HepG2 (cell line): Measurements from ENCODE around the gene EPG5. TPM values are rescaled to one million over a fixed set of nuclear protein-coding genes. Genes with fewer than 3 reads are reported as not detected.

Experiments used
- ATAC-seq: fragments of 200-7000 bp; cut with Tn5 transposase; 3 replicates; pipeline ENCODE4 v1.9.1; 2020; ENCODE audit warnings: mild to moderate bottlenecking, moderate library complexity
- BruUV-seq: library from RNA; stranded (reverse); fragments of 400-500 nt; replicated peaks from 2 replicates; lab custom pipeline; 2021; lab: Mats Ljungman, UMichigan
- CTCF ChIA-PET: fragments of 300-600 bp; formaldehyde crosslinking; extraction: SDS; loops from one replicate; lab custom pipeline; 2021; ENCODE audit warnings: low total read pairs, inconsistent platforms, low intra/inter-chr PET ratio; lab: Yijun Ruan, JAX
- POLR2A ChIA-PET: fragments of 350-600 bp; sonication (Branson Sonifier 250); formaldehyde crosslinking; loops from one replicate; lab custom pipeline; 2020; ENCODE audit warnings: antibody characterized with exemption, inconsistent platforms; lab: Yijun Ruan, JAX
- DNase-seq: peaks from one replicate; pipeline ENCODE4 v3.0.0-alpha.2; 2015; ENCODE audit warnings: low spot score
- FAIRE-seq: peaks from 3 replicates; lab custom pipeline; 2011; peaks lifted over from hg19 to GRCh38; lab: Jason Lieb, UNC
- H2AFZ ChIP-seq: one replicate; pipeline ENCODE4 v1.6.1; 2011; ENCODE audit warnings: low read length, inconsistent platforms
- H3K27ac ChIP-seq: fragments of 300-600 bp; 3 replicates; pipeline ENCODE4 v1.8.0; 2011; ENCODE audit warnings: mixed run types, mild to moderate bottlenecking, mixed read lengths, low read length, inconsistent platforms; ENCODE audit not compliant: insufficient read depth; ENCODE audit errors: extremely low read length
- H3K27me3 ChIP-seq, 2 experiments: fragments of 200-600 bp in 1 of 2; 2 replicates in 1 of 2; 3 replicates in 1 of 2; pipeline versions ENCODE4 v1.6.0 to v1.8.0; 2011; ENCODE audit warnings: low read length in 2 of 2, mild to moderate bottlenecking in 2 of 2, moderate library complexity in 2 of 2, inconsistent platforms in 1 of 2; ENCODE audit not compliant: insufficient read depth in 2 of 2, control insufficient read depth in 1 of 2
- H3K36me3 ChIP-seq, 2 experiments: fragments of 200-600 bp in 1 of 2; replicated peaks in 1 of 2; 2 replicates in 1 of 2; 3 replicates in 1 of 2; pipeline versions ENCODE4 v1.5.1 to v1.8.0; 2011; ENCODE audit warnings: low read length in 2 of 2, inconsistent platforms in 1 of 2; ENCODE audit not compliant: insufficient read depth in 2 of 2, control insufficient read depth in 1 of 2
- H3K4me1 ChIP-seq: 2 replicates; pipeline ENCODE4 v1.5.1; 2012; ENCODE audit warnings: low read length, inconsistent platforms; ENCODE audit not compliant: insufficient read depth
- H3K4me2 ChIP-seq: 2 replicates; pipeline ENCODE4 v1.6.0; 2011; ENCODE audit warnings: low read depth, low read length, inconsistent platforms
- H3K4me3 ChIP-seq, 3 experiments: fragments of 200-600 bp in 1 of 3; sonication (generic), shearing (Covaris generic) in 1 of 3; replicated peaks in 1 of 3; 2 replicates each; pipeline ENCODE4 v1.5.1; 2011 to 2016; ENCODE audit warnings: low read length in 3 of 3, inconsistent platforms in 2 of 3, low read depth in 2 of 3, mild to moderate bottlenecking in 2 of 3, control low read depth in 1 of 3, mixed read lengths in 1 of 3; ENCODE audit not compliant: insufficient read depth in 1 of 3
- H3K79me2 ChIP-seq: one replicate; pipeline ENCODE4 v1.6.1; 2011; ENCODE audit warnings: low read length, inconsistent platforms; ENCODE audit not compliant: insufficient read depth
- H3K9ac ChIP-seq: 2 replicates; pipeline ENCODE4 v1.6.0; 2011; ENCODE audit warnings: mild to moderate bottlenecking, low read depth, low read length, inconsistent platforms; ENCODE audit not compliant: insufficient read depth
- H3K9me3 ChIP-seq: 2 replicates; pipeline ENCODE4 v1.5.1; 2012; ENCODE audit warnings: mild to moderate bottlenecking, low read length
- H4K20me1 ChIP-seq: 2 replicates; pipeline ENCODE4 v1.6.0; 2011; ENCODE audit warnings: inconsistent platforms, mild to moderate bottlenecking, low read length, moderate library complexity; ENCODE audit not compliant: insufficient read depth
- ATF7 ChIP-seq, 2 experiments: fragments of 450-650 bp in 1 of 2; sonication (generic) in 1 of 2; formaldehyde crosslinking in 1 of 2; IDR thresholded peaks; 2 replicates each; pipeline versions ENCODE4 v1.4.0 to v1.6.1; 2016 to 2020; ENCODE audit warnings: antibody characterized with exemption in 1 of 2, mild to moderate bottlenecking in 1 of 2, missing genetic modification reagents in 1 of 2
- EEA1 ChIP-seq: sonication (generic); formaldehyde crosslinking; IDR thresholded peaks from 2 replicates; pipeline ENCODE4 v1.5.1; 2020; ENCODE audit warnings: mild to moderate bottlenecking, missing genetic modification reagents, borderline replicate concordance
- GLI4 ChIP-seq: sonication (generic); formaldehyde crosslinking; IDR thresholded peaks from 2 replicates; pipeline ENCODE4 v1.5.1; 2020; ENCODE audit warnings: missing genetic modification reagents, mild to moderate bottlenecking, moderate library complexity, borderline replicate concordance
- NFE2 ChIP-seq: sonication (generic); formaldehyde crosslinking; IDR thresholded peaks from 2 replicates; pipeline ENCODE4 v1.4.0; 2020; ENCODE audit warnings: missing genetic modification reagents
- PITX1 ChIP-seq: sonication (generic); formaldehyde crosslinking; IDR thresholded peaks from 2 replicates; pipeline ENCODE4 v1.5.1; 2020; ENCODE audit warnings: mild to moderate bottlenecking, missing genetic modification reagents
- RAD21 ChIP-seq: fragments of 450-650 bp; formaldehyde crosslinking; IDR thresholded peaks from 2 replicates; pipeline ENCODE4 v1.5.0; 2020; ENCODE audit warnings: mild to moderate bottlenecking
- RFX1 ChIP-seq: fragments of 450-650 bp; IDR thresholded peaks from 2 replicates; pipeline ENCODE4 v1.6.1; 2017
- ZNF382 ChIP-seq: sonication (generic); formaldehyde crosslinking; IDR thresholded peaks from 2 replicates; pipeline ENCODE4 v1.5.0; 2020; ENCODE audit warnings: missing genetic modification reagents, mild to moderate bottlenecking, borderline replicate concordance
- ZNF747 ChIP-seq: sonication (generic); formaldehyde crosslinking; IDR thresholded peaks from 2 replicates; pipeline ENCODE4 v1.8.1; 2023; ENCODE audit warnings: missing genetic modification reagents, mild to moderate bottlenecking, borderline replicate concordance
- ZSCAN20 ChIP-seq: sonication (generic); formaldehyde crosslinking; IDR thresholded peaks from 2 replicates; pipeline ENCODE4 v1.4.0; 2020; ENCODE audit warnings: missing genetic modification reagents, mild to moderate bottlenecking, borderline replicate concordance
- WGBS: methylation state at CpG from one replicate; pipeline ENCODE4 v1.1.6; 2017; ENCODE audit warnings: low lambda C conversion rate; 5-methylcytosine and 5-hydroxymethylcytosine counted together
- in situ Hi-C: cut with HindIII; loops from 2 replicates; pipeline ENCODE4 v1.10.0; 2017; ENCODE audit warnings: low pct_unique_long_range_greater_than_20kb; ENCODE audit not compliant: extremely low pct_ligation_motif_present
- intact Hi-C: fragments of 100-400 bp; cut with micrococcal nuclease; formaldehyde crosslinking; loops from one replicate; pipeline ENCODE4 v1.10.0; 2022; ENCODE audit not compliant: unreplicated experiment
- polyA plus RNA-seq, 8 experiments: library from polyadenylated mRNA; depleted of rRNA in 3 of 8; stranded (reverse) in 7 of 8; unstranded in 1 of 8; fragments of >200 nt; fragmentation: Illumina TruSeq in 4 of 8; extraction: Trizol in 4 of 8; gene quantifications; 2 replicates each; pipeline versions ENCODE4 v1.2.1 to v1.2.3, GENCODE V29; 2011 to 2016; ENCODE audit warnings: low read depth in 4 of 8, missing spikeins in 1 of 8, mixed read lengths in 1 of 8; ENCODE audit not compliant: insufficient read depth in 1 of 8
- total RNA-seq, 5 experiments: library from RNA; depleted of rRNA; stranded (reverse); fragments of >200 nt; fragmentation: Illumina TruSeq; extraction: Trizol; gene quantifications; 2 replicates each; pipeline ENCODE4 v1.2.3, GENCODE V29; 2016; ENCODE audit warnings: low read depth in 1 of 5

The EPG5 gene
- total and polyA plus RNA-seq, 2 of the 13 experiments (the other 11 are each of a cell fraction or from before 2014, with no cell fraction given), result 6.7 to 9.3 TPM

DNA sequence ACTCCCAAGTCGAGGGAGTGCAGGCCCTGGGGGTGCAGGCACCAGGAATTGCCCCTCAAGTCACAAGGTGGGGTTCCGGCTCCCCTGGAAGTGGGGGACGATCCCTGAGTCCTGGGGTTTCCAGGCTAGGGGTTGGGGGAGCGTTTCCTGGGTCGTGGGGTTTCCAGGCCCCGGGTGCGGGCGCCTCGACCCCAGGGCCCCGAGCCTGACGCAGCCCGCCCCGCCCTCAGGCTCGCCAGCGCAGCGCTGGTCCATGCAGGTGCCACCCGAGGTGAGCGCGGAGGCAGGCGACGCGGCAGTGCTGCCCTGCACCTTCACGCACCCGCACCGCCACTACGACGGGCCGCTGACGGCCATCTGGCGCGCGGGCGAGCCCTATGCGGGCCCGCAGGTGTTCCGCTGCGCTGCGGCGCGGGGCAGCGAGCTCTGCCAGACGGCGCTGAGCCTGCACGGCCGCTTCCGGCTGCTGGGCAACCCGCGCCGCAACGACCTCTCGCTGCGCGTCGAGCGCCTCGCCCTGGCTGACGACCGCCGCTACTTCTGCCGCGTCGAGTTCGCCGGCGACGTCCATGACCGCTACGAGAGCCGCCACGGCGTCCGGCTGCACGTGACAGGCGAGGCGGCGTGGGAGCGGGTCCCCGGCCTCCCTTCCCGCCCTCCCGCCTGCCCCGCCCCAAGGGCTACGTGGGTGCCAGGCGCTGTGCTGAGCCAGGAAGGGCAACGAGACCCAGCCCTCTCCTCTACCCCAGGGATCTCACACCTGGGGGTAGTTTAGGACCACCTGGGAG lies 129.7 kb downstream of the EPG5 start:
- Histone ChIP-seq H3K4me1 (peaks cover 12% of the 10 kb centered on the region), H3K79me2 (no peaks in the 10 kb centered on the region), H3K9ac (no peak overlapping the region), H3K4me2 (no peak overlapping the region), H3K36me3 (no peaks in the 10 kb centered on the region), H2AFZ (no peak overlapping the region), H3K27me3 (peaks cover 1 to 3% of the 10 kb centered on the region in 2 experiments; a peak in 2 of 5 replicates), H3K9me3 (no peaks in the 10 kb centered on the region), H3K4me3 (no peak overlapping the region), H4K20me1 (no peaks in the 10 kb centered on the region), H3K27ac (no peak overlapping the region)
- in situ Hi-C loops (loop anchor here (5.0 to 10.0 kb wide), 2 partner anchors 70 to 173 kb away; no protein-coding TSS in a partner anchor), intact Hi-C loops (loop anchor here (5.0 kb wide), 1 partner anchor 115 kb away; the partner anchor contains the start of gene SLC14A1)
- no peak for TF ChIP-seq GLI4
- TF ChIP-seq NFE2 (CRISPR knock-in tag), result no peak
- no peak for TF ChIP-seq RAD21 (CRISPR knock-in tag)
- TF ChIP-seq PITX1 (CRISPR knock-in tag), result no peak
- no peak for TF ChIP-seq EEA1 (CRISPR knock-in tag)
- TF ChIP-seq RFX1, result no peak
- TF ChIP-seq ATF7 (IDR thresholded peaks at IDR 0.05), result no peak
- TF ChIP-seq ATF7 (CRISPR knock-in tag; IDR thresholded peaks at IDR 0.05), result no peak
- no peak for TF ChIP-seq ZSCAN20 (CRISPR knock-in tag)
- TF ChIP-seq ZNF382 (CRISPR knock-in tag), result no peak
- TF ChIP-seq ZNF747 (CRISPR knock-in tag), result no peak
- ChIA-PET CTCF (no interaction called here), POLR2A (no interaction called here)
- ATAC-seq (no peak), DNase-seq (no peak), FAIRE-seq (no peak)
- WGBS, result 85% methylated on average over 39 of the region's 84 CpGs
- BruUV-seq, result no TSS peak
